Measurements from ENCODE around the gene CACNB2. TPM values are rescaled to one million over a fixed set of nuclear protein-coding genes. Genes with fewer than 3 reads are reported as not detected.
"Not testable (repeated sequence)": the region's sequence is repeated elsewhere in the genome, so short reads cannot be mapped to it uniquely, and the experiment has no call there.

Gene CACNB2
- total RNA-seq, 1 donor from 2014 or later, result 0.43 TPM

DNA sequence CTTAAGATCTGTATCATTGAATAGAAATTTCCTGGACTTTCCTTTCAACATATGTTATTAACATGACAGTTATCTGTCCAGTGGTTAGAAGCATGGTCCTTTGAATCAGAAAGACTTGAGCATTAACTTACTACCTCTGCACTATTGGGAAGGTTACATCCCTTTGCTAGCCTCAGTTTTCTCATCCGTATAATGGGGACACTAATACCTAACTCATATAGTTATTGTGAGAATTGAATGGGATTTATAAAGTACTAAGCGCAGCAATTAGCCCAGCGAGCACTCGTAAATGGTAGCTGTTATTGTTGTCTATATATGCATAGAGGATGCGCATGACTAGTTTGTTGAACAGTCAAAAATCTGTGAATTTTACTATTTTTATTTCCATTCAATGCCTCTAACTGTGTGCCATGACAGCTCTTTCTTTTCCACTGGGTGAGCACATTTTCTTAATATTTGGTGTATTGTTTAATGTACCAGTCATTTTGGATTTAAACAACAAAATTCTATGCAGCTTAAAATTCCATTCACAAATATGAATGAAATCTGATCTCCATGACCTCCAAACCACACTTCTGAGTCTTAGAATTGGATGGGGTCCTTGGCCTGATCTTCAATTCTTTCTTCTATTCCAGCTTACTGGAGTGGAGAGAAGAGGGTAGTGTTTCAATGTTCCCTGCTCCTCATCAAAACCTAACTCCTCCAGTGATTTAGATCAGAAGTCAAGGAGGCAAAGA is 65.0 kb downstream of the CACNB2 start:
- H3K27ac Mint-ChIP-seq (ENCODE audit: unreplicated experiment), result no peak overlapping the region
- peaks cover 26% of the 10 kb centered on the region for H3K27me3 Mint-ChIP-seq (ENCODE audit: unreplicated experiment)
- DNase-seq (ENCODE audit: extremely low spot score, unreplicated experiment), result no peak

DNA sequence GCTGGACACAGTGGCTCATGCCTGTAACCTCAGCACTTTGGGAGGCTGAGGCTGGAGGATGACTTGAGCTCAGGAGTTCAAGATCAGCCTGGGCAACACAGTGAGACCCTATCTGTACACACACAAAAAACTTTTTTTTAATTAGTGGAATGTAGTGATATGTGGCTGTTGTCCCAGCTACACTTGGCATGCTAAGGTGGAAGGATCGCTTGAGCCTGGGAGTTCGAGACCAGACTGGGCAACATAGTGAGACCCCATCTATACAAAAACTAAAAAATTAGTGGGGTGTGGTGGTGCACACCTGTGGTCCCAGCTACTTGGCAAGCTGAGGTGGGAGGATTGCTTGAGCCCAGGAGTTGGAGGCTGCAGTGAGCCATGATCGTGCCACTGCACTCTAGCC is 68.0 kb downstream of the CACNB2 start:
- H3K4me3 Mint-ChIP-seq (ENCODE audit: unreplicated experiment); H3K36me3 Mint-ChIP-seq (ENCODE audit: unreplicated experiment): not testable (repeated sequence)

More for the DNA sequence above, 65.0 kb downstream of the CACNB2 start:
- Mint-ChIP-seq H3K9me3 (ENCODE audit: unreplicated experiment) (no peaks in the 10 kb centered on the region), H3K4me1 (ENCODE audit: unreplicated experiment) (peaks cover 2% of the 10 kb centered on the region), H3K36me3 (ENCODE audit: unreplicated experiment) (no peaks in the 10 kb centered on the region), H3K4me3 (ENCODE audit: unreplicated experiment) (no peak overlapping the region)
- TF ChIP-seq CTCF (IDR thresholded peaks at IDR 0.05), result no peak

GRCh38 chr10:18209241-18209640 is 69.0 kb downstream of the CACNB2 start:
- TF ChIP-seq CTCF (IDR thresholded peaks at IDR 0.05), result no peak
- Mint-ChIP-seq H3K27me3 (ENCODE audit: unreplicated experiment) (peaks cover 29% of the 10 kb centered on the region), H3K4me3 (ENCODE audit: unreplicated experiment) (no peak overlapping the region), H3K9me3 (ENCODE audit: unreplicated experiment) (no peaks in the 10 kb centered on the region), H3K4me1 (ENCODE audit: unreplicated experiment) (peaks cover 2% of the 10 kb centered on the region), H3K27ac (ENCODE audit: unreplicated experiment) (no peak overlapping the region), H3K36me3 (ENCODE audit: unreplicated experiment) (no peaks in the 10 kb centered on the region)
- DNase-seq (ENCODE audit: extremely low spot score, unreplicated experiment), result no peak

More for the DNA sequence above, 68.0 kb downstream of the CACNB2 start:
- H3K9me3 Mint-ChIP-seq (ENCODE audit: unreplicated experiment); H3K4me1 Mint-ChIP-seq (ENCODE audit: unreplicated experiment); DNase-seq (ENCODE audit: extremely low spot score, unreplicated experiment); H3K27ac Mint-ChIP-seq (ENCODE audit: unreplicated experiment): not testable (repeated sequence)
- H3K27me3 Mint-ChIP-seq (ENCODE audit: unreplicated experiment), result peaks cover 34% of the 10 kb centered on the region

DNA sequence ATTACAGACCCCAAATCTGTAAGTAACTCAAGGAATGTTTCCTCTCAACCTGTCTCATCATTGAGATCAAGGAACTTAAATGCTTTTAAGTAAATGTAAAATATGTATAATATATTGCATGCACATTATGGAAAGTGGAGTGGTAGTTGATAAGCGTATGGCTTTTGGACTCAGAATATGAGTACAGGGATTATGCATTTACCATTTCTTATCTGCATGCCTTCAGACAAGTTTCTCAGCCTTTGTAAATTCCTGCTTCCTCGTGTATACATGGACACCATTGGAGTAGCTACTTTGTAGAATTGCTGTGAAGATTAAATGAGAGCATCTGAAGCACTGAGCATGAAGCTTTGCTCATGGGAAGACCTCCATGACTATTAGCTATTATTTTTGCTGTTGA is 70.5 kb downstream of the CACNB2 start:
- no peak overlapping the region for H3K4me3 Mint-ChIP-seq (ENCODE audit: unreplicated experiment)
- no peak for TF ChIP-seq CTCF (IDR thresholded peaks at IDR 0.05)
- peaks cover 24% of the 10 kb centered on the region for H3K27me3 Mint-ChIP-seq (ENCODE audit: unreplicated experiment)
- no peaks in the 10 kb centered on the region for H3K4me1 Mint-ChIP-seq (ENCODE audit: unreplicated experiment)
- no peaks in the 10 kb centered on the region for H3K9me3 Mint-ChIP-seq (ENCODE audit: unreplicated experiment)
- H3K36me3 Mint-ChIP-seq (ENCODE audit: unreplicated experiment), result no peaks in the 10 kb centered on the region
- no peak for DNase-seq (ENCODE audit: extremely low spot score, unreplicated experiment)
- no peak overlapping the region for H3K27ac Mint-ChIP-seq (ENCODE audit: unreplicated experiment)

GRCh38 chr10:18211862-18212261 is 71.6 kb downstream of the CACNB2 start:
- no peaks in the 10 kb centered on the region for H3K36me3 Mint-ChIP-seq (ENCODE audit: unreplicated experiment)
- H3K27me3 Mint-ChIP-seq (ENCODE audit: unreplicated experiment), result peaks cover 24% of the 10 kb centered on the region
- no peak for TF ChIP-seq CTCF (IDR thresholded peaks at IDR 0.05)
- DNase-seq (ENCODE audit: extremely low spot score, unreplicated experiment), result no peak
- no peaks in the 10 kb centered on the region for H3K9me3 Mint-ChIP-seq (ENCODE audit: unreplicated experiment)
- H3K4me1 Mint-ChIP-seq (ENCODE audit: unreplicated experiment), result no peaks in the 10 kb centered on the region
- no peak overlapping the region for H3K27ac Mint-ChIP-seq (ENCODE audit: unreplicated experiment)
- H3K4me3 Mint-ChIP-seq (ENCODE audit: unreplicated experiment), result no peak overlapping the region
